ENCODE measurements around the gene RAB1B.

DNA sequence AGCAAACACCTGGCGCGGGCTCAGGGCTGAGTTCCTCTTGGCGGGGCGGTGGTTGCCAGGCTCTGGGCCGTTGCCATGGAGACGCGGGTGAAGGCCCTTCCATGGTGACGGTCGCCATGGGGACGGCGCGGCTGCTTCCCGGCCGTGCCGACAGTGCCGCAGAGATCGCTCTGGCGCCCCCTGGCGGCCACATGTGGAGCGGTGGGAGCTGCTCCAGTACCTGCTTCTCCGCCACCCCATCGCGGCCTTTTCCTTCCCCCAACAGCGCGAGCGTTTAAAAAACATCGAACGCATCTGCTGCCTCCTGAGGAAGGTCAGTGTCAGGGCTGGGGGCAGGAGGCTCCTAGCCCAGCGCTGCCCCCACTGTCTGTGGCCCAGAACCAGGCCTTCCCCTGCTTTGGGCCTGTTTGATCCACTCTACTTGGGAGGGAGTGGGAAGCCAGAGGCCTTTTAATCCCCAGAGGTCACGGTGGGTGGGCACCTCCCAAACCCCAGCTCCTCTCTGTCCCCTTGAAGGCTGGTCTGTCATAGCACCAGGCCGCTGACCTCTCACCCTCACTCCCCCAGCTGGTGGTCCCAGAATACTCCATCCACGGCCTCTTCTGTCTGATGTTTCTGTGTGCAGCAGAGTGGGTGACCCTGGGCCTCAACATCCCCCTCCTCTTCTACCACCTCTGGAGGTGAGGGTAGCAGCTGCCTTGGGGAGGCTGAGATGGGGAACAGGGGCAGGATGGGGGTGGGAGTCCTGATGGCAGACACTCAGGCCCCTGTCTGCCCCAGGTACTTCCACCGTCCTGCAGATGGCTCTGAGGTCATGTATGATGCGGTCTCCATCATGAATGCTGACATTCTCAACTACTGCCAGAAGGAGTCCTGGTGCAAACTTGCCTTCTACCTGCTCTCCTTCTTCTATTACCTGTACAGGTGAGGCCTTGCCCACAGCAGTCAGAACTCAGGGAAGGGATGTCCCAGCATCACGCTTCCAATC is 14.3 kb downstream of the RAB1B start:
- TF ChIP-seq POLR2A (IDR thresholded peaks at IDR 0.05; ENCODE audit: low read length): peak; percentile 53
- TF ChIP-seq GATA1 (IDR thresholded peaks at IDR 0.05; ENCODE audit: low read depth, low read length): no peak
